ENCODE data around the gene EBPL. TPM values are rescaled to one million over a fixed set of nuclear protein-coding genes. Genes with fewer than 3 reads are reported as not detected.

EBPL gene
- total RNA-seq (2014; rRNA removed; shearing (Covaris generic)) (54.3 and 68.3 TPM in 2 replicates), polyA plus RNA-seq (2016; fragmentation: Nextera tagmentation; extraction: Ambion mirVana) (65.0 and 67.7 TPM in 2 replicates)

DNA sequence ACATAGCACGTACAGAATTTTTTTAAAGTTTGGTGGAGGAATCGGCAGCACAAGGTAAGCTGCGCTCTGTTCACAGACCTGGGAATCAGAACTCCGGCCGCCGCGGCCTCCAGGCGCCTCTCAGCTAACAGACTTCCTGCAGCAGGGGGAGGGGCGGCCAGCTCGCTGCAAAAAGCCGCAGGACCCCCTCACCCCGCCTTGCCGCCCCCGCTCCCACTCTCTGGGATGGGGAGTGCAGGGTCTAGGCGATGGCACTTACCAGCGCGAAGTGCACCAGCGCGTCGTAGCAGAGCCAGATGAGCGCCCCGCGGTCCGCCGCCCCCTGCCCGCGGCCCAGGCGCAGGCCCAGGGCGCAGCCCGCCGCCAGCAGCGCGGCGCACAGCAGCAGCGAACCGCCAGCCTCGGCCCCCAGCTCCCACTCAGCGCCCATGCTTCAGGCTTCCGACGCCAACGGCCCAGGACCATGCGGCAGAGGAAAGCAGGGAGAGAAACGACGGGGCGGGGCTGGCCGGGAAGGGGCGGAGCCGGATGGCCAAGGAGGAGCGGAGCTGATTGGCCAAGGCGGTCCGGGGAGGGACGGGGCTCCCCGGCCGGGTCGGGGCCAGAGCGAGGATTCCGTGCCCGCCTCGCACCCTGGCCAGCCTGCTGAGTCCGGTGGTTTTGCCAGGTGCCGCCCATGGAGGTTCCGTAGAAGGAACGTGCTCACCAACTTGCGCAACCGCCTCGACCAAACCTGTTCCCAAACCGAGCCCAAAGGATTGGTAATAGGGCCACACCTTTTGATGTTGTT is at the start of gene EBPL:
Gene EBPL, minus strand, starts transcription at position 492 of the 790 bp plus-strand sequence. Its CDS starts 62 bp downstream, at position 430.
- TF ChIP-seq EZH2phosphoT487 (IDR thresholded peaks at IDR 0.05; ENCODE audit: insufficient read depth, low read depth), result no peak
- no peak for TF ChIP-seq EZH2 (IDR thresholded peaks at IDR 0.05; ENCODE audit: insufficient read depth, poor library complexity, severe bottlenecking)
- Histone ChIP-seq H3K4me1 (ENCODE audit: insufficient read depth) (peaks cover 10% of the 10 kb centered on the region), H3K27ac (peak within 1 kb of the TSS; percentile 33), H3K36me3 (ENCODE audit: low read depth) (no peaks in the 10 kb centered on the region), H3K79me2 (ENCODE audit: insufficient read depth) (peaks cover 46% of the 10 kb centered on the region), H2AFZ (peak within 1 kb of the TSS; percentile 93), H3K4me3 (peak within 1 kb of the TSS; percentile 82), H3K9me2 (ENCODE audit: insufficient read depth) (no peaks in the 10 kb centered on the region), H3K4me2 (ENCODE audit: unreplicated experiment) (peak within 1 kb of the TSS; percentile 86), H3K9ac (peak within 1 kb of the TSS; percentile 75), H4K20me1 (ENCODE audit: insufficient read depth) (no peaks in the 10 kb centered on the region), H3F3A (ENCODE audit: insufficient read depth) (peaks cover 6% of the 10 kb centered on the region; the same call in 1 of the 2 replicates), H3K9me3 (ENCODE audit: low read depth) (no peaks in the 10 kb centered on the region), H3K27me3 (replicated peaks; ENCODE audit: insufficient read depth) (no peaks in the 10 kb centered on the region)
- peak; percentile 91 for DNase-seq
- in situ Hi-C loops (cut with MboI), result no loop called here
- WGBS, 2 experiments (ENCODE audit: low coverage in 1 of 2, low lambda C conversion rate in 2 of 2, missing lambda C conversion rate in 2 of 2), result 1 to 2% methylated on average over 57 to 66 of the region's 67 CpGs

DNA sequence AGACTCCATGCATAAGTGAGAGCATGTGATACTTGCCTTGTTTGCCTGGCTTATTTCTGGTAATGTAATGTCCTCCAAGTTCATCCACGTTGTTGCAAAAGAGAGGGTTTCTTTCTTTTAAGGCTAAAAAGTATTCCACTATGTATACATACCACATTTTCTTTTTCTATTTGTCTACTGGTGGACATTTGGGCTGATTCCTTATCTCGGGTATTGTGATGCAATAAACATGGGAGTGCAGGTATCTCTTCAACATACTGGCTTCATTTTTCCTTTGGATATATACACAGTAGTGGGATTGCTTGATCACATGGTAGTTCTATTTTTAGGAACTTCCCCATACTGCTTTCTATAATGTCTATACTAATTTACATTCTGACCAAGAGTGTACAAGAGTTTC is 49.6 kb upstream of the EBPL start:
- in situ Hi-C loops (cut with MboI), result no loop called here
- no peaks in the 10 kb centered on the region for H3F3A ChIP-seq (ENCODE audit: insufficient read depth)
- H3K9me2 ChIP-seq (ENCODE audit: insufficient read depth), result no peaks in the 10 kb centered on the region
- no peak overlapping the region for H2AFZ ChIP-seq
- no peak for DNase-seq
- H3K36me3 ChIP-seq (ENCODE audit: low read depth), result peaks cover 30% of the 10 kb centered on the region
- no peak overlapping the region for H3K4me2 ChIP-seq (ENCODE audit: unreplicated experiment)
- 74 to 85% methylated on average over 2 of the region's 2 CpGs for WGBS, 2 experiments (ENCODE audit: low coverage in 1 of 2, low lambda C conversion rate in 2 of 2, missing lambda C conversion rate in 2 of 2)
- H3K4me3 ChIP-seq, result no peak overlapping the region
- no peaks in the 10 kb centered on the region for H3K4me1 ChIP-seq (ENCODE audit: insufficient read depth)
- no peaks in the 10 kb centered on the region for H4K20me1 ChIP-seq (ENCODE audit: insufficient read depth)
- H3K27ac ChIP-seq, result no peak overlapping the region
- no peak for TF ChIP-seq EZH2phosphoT487 (IDR thresholded peaks at IDR 0.05; ENCODE audit: insufficient read depth, low read depth)
- TF ChIP-seq EZH2 (IDR thresholded peaks at IDR 0.05; ENCODE audit: insufficient read depth, poor library complexity, severe bottlenecking), result no peak
- H3K79me2 ChIP-seq (ENCODE audit: insufficient read depth), result peaks cover 35% of the 10 kb centered on the region; the same call in 1 of the 2 replicates
- H3K27me3 ChIP-seq (replicated peaks; ENCODE audit: insufficient read depth), result no peaks in the 10 kb centered on the region
- H3K9me3 ChIP-seq (ENCODE audit: low read depth), result no peaks in the 10 kb centered on the region
- no peak overlapping the region for H3K9ac ChIP-seq

DNA sequence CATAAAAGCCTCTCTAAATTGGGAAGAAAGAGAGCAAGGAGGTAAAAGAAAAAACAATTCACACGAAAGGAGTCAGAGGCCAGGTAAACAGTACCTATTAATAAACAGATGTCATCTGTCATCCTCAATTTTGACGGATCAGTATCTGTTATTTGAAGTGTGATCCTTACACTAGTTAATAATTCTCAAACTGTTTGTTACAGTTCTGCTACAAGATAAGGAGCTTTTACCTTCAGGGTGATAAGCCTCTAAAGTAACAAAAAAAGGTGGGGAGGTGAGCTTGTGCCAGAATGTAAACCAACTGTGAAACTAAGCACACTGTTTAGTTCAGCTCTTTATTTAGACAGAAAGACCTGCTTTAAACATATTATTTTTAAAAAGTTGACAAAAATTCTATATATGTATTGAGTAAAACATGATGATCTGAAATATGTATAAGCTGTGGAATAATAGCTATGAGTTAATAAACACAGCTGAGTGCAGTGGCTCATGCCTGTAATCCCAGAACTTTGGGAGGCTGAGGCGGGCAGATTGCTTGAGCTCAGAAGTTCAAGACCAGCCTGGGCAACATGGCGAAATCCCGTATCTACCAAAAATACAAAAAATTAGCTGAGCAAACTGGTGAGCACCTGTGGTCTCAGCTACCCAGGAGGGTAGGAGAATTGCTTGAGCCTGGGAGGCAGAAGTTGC is 48.4 kb upstream of the EBPL start:
- no peak for TF ChIP-seq EZH2 (IDR thresholded peaks at IDR 0.05; ENCODE audit: insufficient read depth, poor library complexity, severe bottlenecking)
- no peak for TF ChIP-seq EZH2phosphoT487 (IDR thresholded peaks at IDR 0.05; ENCODE audit: insufficient read depth, low read depth)
- Histone ChIP-seq H3K27me3 (replicated peaks; ENCODE audit: insufficient read depth) (no peaks in the 10 kb centered on the region), H3K9me2 (ENCODE audit: insufficient read depth) (no peaks in the 10 kb centered on the region), H3K4me2 (ENCODE audit: unreplicated experiment) (no peak overlapping the region), H3K27ac (no peak overlapping the region), H3K4me1 (ENCODE audit: insufficient read depth) (no peaks in the 10 kb centered on the region), H3F3A (ENCODE audit: insufficient read depth) (no peaks in the 10 kb centered on the region), H4K20me1 (ENCODE audit: insufficient read depth) (no peaks in the 10 kb centered on the region), H3K79me2 (ENCODE audit: insufficient read depth) (peaks cover 35% of the 10 kb centered on the region; the same call in 1 of the 2 replicates), H2AFZ (no peak overlapping the region), H3K9ac (no peak overlapping the region), H3K9me3 (ENCODE audit: low read depth) (no peaks in the 10 kb centered on the region), H3K36me3 (ENCODE audit: low read depth) (peaks cover 21% of the 10 kb centered on the region), H3K4me3 (no peak overlapping the region)
- in situ Hi-C loops (cut with MboI), result no loop called here
- WGBS, 2 experiments (ENCODE audit: low coverage in 1 of 2, low lambda C conversion rate in 2 of 2, missing lambda C conversion rate in 2 of 2), result 96 to 100% methylated on average over 5 of the region's 5 CpGs
- no peak for DNase-seq

DNA sequence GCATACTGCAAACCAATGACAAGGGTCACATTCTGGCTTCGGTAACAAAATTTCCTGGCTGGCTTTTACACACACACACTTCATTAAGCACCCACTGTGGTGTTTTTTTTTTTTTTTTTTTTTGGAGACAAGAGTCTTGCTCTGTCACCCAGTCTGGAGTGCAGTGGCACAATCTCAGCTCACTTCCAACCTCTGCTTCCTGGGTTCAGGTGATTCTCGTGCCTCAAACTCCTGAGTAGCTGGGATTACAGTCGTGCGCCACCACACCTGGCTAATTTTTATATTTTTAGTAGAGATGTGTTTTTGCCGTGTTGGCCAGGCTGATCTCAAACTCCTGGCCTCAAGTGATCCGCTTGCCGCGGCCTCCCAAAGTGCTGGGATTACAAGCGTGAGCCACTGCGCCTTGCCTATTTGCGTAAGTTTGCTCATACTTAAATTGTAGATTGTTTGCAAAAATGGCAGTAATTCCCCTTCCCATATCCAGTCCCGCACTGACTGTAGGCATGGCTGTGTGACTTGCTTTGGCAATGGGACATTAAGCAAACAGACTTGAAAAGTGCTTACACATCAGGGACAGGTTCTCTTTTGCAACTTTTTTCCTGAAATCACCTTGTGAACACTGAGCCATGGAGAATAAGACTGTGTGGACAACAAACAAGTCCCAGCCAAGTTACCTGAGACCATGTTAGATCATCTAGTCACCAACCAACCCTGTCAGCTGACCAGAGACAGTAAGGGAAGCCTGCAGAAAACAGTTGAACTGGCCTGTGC is 42.1 kb upstream of the EBPL start:
- in situ Hi-C loops (cut with MboI), result no loop called here
- peaks cover 5% of the 10 kb centered on the region; the same call in 1 of the 2 replicates for H3F3A ChIP-seq (ENCODE audit: insufficient read depth)
- H3K9me3 ChIP-seq (ENCODE audit: low read depth), result no peaks in the 10 kb centered on the region
- 95 to 96% methylated on average over 12 of the region's 12 CpGs for WGBS, 2 experiments (ENCODE audit: low coverage in 1 of 2, low lambda C conversion rate in 2 of 2, missing lambda C conversion rate in 2 of 2)
- DNase-seq, result peak; percentile 2
- no peak overlapping the region for H3K27ac ChIP-seq
- H3K9ac ChIP-seq, result no peak overlapping the region
- H3K4me3 ChIP-seq, result no peak overlapping the region
- H3K4me1 ChIP-seq (ENCODE audit: insufficient read depth), result peaks cover 9% of the 10 kb centered on the region
- TF ChIP-seq EZH2 (IDR thresholded peaks at IDR 0.05; ENCODE audit: insufficient read depth, poor library complexity, severe bottlenecking) (no peak), EZH2phosphoT487 (IDR thresholded peaks at IDR 0.05; ENCODE audit: insufficient read depth, low read depth) (no peak)
- H3K9me2 ChIP-seq (ENCODE audit: insufficient read depth), result no peaks in the 10 kb centered on the region
- peaks cover 4% of the 10 kb centered on the region; the same call in 1 of the 2 replicates for H3K36me3 ChIP-seq (ENCODE audit: low read depth)
- H3K27me3 ChIP-seq (replicated peaks; ENCODE audit: insufficient read depth), result no peaks in the 10 kb centered on the region
- no peak overlapping the region for H3K4me2 ChIP-seq (ENCODE audit: unreplicated experiment)
- peaks cover 12% of the 10 kb centered on the region; the same call in 1 of the 2 replicates for H3K79me2 ChIP-seq (ENCODE audit: insufficient read depth)
- H4K20me1 ChIP-seq (ENCODE audit: insufficient read depth), result no peaks in the 10 kb centered on the region
- no peak overlapping the region for H2AFZ ChIP-seq

Measured in GM23248 (cell line).